GM10266 (cell line): ENCODE data around the gene CDKN2B-AS1.

Source experiments
- DNase-seq: peaks from one replicate; pipeline ENCODE4 v3.0.0; 2012; ENCODE audit errors: extremely low spot score
- CTCF ChIP-seq: IDR thresholded peaks from 2 replicates; pipeline ENCODE4 v1.5.1; 2012; ENCODE audit warnings: mild to moderate bottlenecking, low read depth; ENCODE audit not compliant: control insufficient read depth, insufficient read depth; ENCODE audit errors: missing control alignments

CDKN2B-AS1 gene

DNA sequence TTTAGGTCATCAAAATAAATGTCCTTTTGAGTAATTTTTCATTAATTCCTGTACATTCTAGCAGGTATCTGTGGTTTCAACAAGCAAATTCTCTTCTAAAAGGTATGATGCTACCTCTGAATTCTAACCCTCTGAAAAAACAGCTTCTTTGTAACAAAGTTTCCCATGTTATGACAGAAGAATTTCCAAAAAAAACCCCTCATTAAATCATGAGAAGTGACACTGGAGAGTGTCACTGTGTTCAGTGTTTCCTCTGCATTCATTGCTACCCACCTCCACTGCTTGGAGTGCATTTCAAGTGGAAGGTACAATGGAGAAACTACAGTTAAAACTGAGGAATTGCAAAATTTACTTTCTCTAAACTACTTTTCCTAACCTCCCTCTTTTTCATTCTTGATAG is 10.5 kb upstream of the CDKN2B-AS1 start:
- no peak for DNase-seq
- TF ChIP-seq CTCF, result no peak

GRCh38 chr9:21985964-21986667 is 8.5 kb upstream of the CDKN2B-AS1 start:
- DNase-seq, result no peak
- TF ChIP-seq CTCF, result no peak

GRCh38 chr9:21988056-21988990 is 6.3 kb upstream of the CDKN2B-AS1 start:
- DNase-seq, result no peak

GRCh38 chr9:21989440-21990189 is 5.0 kb upstream of the CDKN2B-AS1 start:
- TF ChIP-seq CTCF, result no peak
- no peak for DNase-seq

More at GRCh38 chr9:21988056-21988990, 6.3 kb upstream of the CDKN2B-AS1 start:
- no peak for TF ChIP-seq CTCF

DNA sequence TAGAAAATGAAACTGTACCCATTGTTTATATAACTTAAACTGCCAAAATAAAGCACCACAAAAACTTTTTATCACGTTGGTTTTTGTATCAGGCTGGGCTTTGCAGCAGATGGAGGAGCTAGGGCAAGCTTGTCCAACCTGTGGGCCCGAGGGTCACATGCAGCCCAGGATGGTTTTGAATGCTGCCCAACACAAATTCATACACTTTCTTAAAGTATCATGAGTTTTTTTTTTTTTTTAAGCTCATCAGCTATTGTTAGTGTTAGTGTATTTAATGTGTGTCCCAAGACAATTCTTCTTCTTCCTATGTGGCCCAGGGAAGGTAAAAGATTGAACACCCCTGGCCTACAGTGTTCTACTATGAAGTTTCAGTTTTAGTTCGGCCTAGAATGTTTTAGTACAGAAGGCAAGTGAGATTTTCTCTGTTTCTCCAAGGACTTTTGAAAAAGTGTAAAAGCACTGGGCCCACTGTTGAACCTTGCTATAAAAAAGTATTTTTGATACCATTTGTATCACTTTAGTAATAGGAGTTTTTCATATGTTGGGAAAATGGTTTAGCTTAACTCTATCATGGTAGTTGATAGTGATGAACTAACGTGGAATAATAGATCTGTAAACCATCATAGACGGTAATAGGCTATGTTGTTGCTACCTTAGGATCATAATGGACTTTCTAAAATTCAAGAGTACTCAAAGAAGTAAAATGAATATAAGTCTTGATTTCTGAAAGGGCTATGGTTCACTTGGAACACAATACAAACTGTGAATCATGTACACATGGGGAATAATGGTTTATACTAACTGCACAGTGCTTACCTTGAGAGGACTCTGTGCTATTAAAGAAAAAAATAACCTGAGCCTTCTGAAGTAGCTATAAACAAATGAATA is 3.3 kb upstream of the CDKN2B-AS1 start:
- DNase-seq, result no peak
- TF ChIP-seq CTCF, result no peak

DNA sequence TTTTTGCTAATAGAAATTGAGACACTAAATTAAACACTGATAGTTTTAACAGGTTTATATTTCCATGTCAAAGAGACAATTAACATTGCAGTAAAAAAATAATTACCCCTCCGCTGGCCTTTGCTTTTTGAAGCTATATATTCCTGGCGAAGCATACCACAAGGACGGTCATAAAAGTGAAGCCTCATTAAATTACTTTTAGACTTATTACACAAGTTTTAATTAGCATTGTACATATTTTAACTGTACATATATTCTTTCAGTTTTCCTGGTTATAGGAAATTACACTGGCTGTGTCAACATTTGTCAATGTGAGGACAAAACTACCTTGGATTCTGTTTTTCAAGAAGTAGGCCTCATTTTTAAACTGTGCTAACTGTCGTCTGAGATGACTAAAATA is 1.6 kb upstream of the CDKN2B-AS1 start:
- no peak for DNase-seq
- TF ChIP-seq CTCF, result no peak
